GM21529 (cell line): ENCODE data around the gene FBXO15.

Experiments used
- ATAC-seq: cut with Tn5 transposase; IDR thresholded peaks from one replicate; pipeline ENCODE4 v1.9.1; 2021; ENCODE audit not compliant: unreplicated experiment

The FBXO15 gene

DNA sequence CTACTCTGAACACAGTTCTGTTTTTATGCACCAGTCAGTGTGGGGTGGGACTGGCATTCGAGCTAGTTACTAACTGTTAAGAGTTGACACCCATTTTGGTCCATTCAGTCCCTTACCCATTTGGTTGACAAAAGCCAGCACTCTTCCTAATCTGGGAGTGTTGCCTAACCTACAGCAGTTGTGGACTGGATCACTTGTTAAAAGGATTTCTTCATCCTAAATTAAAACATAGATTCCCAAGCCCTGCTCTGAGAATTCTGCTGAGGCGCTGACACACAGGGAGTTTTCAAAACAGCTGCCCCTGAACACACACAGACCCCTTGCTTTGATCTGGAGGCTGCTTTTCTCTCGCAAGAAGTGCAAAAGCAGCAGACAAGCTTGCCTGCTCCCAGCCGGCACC is 7.1 kb upstream of the FBXO15 start:
- no peak for ATAC-seq

DNA sequence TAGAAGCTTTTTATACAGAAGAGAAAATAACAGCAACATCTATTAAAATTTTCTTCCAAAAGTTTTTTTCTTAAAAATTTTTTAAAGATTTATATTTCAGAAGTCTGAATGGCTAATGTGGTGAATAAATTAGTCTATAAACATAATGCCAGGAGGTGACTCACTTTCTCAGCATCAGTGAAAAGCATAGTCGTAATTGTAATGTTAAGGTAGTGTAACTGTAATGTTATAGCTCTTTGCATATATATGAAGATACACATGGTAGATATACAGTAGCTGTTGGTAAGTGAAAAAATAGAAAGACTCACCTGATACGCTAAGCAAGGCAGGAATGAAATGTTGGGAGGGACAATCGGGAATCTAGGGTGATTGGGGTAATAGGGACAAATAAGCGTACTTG is 6.2 kb upstream of the FBXO15 start:
- no peak for ATAC-seq

- ATAC-seq = no peak
Observed at GRCh38 chr18:74153377-74153776, 5.7 kb upstream of the FBXO15 start.

GRCh38 chr18:74152857-74153256 is 5.2 kb upstream of the FBXO15 start:
- ATAC-seq = no peak

DNA sequence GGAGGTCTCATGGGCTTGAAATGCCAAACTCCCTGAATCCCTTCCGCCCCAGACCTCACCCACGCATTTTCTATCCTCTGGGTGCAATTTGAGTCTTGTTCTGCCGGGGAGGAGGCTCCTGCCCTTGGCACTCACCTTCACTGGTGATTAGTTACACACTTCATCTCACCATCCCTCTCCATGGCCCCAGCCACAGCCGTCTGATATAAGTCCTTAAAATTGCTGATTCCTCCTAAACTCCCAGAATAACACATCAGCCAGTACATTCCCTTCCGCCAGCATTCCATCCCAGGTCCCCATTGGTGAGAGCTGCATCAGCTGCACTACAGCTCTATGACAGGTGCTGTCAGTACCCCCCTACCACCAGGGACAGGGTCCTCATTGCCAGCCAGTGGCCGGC is 4.6 kb upstream of the FBXO15 start:
- ATAC-seq = no peak

DNA sequence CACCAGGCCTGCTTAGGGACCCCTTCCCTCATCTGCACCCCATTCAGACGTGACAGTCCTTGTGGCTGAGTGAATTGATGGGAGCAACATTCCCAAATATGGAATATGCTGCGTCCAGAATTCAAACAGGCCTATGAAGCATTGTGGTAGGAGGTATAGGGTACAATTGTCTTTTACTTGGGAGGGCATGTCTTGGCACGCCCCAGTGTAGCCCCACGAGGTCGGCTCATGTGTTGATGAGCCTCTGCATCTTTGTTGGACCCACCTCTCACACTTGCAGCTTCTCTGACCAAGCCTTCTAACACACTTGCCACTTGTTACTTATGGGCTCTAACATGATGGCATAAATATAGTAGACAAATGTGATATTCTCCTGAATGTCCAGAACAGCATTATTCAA is 2.2 kb upstream of the FBXO15 start:
- ATAC-seq = no peak

DNA sequence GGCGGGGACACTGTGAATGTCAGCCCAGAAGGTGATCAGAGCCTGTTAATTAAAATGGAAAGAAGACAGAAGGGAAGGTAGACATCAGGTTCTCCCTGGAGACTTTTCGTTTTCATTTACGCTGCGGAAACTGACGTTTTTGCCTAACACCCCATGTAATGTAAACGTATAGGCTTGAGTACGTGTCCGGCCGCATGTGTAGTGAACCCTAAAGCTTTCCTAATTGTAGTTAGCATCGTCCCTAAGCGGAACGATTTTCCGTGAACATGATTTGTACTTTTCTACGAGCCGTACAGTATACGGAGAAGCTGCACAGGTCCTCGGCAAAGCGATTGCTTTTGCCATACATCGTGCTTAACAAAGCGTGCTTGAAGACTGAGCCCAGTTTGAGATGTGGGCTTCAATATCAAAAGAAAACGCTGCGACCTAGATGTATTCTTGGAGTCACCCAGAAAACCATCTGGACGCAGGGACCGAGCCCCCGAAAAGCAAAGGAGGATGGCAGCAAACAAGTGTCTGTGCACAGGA is 973 bp upstream of the FBXO15 start:
- ATAC-seq = peak; percentile 8

DNA sequence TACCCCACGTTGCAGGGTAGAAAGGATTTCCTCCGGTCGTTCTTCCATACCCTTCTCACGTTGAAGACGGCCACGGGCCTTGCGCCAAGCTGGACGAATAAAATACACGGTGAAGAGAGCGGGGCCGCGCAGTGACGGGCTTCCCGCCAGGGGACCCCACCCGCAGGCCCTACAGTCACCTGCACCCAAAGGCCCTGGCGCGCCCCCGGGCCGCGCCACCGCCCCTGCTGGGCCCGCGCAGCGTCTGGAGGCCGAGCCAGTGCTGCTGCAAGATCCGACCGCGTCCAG is 199 bp downstream of the FBXO15 start:
- no peak for ATAC-seq

DNA sequence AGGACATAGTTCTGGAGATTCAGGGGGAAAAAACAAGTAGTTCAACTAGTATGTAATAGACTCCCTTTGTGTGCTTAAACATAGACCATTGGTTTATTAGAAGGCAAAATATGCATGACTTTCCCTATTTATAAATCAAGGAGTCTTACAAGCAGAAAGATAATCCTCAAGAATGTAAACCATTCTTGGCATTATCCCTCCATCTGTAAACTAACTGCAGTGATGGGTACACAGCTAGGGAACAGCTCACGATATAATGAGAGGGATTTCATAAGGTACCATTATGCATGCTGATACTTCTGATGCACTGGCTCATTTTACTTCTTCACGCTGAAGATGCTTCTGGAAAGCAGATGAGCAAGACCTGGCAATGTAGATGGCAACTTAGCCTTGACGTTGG is 878 bp downstream of the FBXO15 start:
- ATAC-seq = no peak

- no peak for ATAC-seq
Observed at GRCh38 chr18:74142252-74142651, 5.4 kb downstream of the FBXO15 start.

GRCh38 chr18:74141667-74142066 is 6.0 kb downstream of the FBXO15 start:
- ATAC-seq = no peak

DNA sequence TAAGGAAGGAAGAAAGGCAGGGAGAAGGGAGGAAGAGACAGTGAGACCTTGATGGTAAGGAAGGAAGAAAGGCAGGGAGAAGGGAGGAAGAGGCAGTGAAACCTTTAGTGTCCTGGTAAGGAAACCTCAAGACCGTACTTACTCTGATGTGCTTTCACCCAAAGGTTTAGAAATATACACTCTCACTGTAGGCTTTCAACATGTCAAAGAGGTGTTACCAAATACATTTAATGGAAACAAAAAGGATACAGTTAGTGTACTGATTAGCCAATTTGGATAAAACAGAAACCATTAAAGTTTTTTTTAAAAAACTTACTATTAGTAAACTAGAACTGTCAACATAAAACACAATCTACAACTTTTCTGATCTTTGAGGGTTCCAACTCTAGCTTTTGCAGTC is 7.1 kb downstream of the FBXO15 start:
- ATAC-seq = no peak

DNA sequence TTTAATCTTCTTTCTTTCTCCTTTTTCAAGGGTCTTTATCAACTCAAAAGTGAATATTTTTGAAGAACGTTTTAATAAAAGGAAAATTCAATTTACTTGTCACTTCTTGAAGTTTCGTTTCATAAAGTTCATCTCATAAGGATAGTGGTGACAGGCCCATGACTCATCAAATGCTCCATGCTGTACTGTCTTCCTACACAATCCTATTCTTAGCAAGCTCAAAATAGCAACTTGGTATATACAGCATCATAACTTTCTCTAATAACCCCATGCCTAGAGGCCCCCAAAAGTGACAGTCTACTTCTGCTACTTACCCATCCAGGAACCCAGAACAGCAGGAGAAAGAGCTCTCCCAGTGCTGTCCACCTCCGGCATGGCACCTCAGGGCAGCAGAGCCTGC is 7.7 kb downstream of the FBXO15 start:
- ATAC-seq = peak; percentile 76

DNA sequence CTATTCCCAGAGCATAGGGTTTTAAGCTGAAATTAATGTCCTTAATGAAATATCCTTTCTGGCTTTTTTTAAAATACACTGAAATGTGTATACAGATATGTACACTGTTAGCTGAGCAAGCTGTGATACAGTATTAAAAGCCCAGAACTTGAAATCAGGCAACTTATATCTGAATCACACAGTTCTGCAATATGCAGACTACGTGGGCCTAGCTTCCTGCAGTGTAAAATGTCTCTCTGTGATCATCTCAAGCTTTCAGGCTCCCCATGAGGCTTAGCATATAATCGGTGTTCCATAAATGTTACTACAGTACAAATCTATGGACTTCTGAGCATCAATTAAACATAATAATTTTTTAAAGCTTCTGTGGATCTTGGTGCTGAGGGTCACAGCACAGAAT is 8.2 kb downstream of the FBXO15 start:
- peak; percentile 26 for ATAC-seq

- no peak for ATAC-seq
Observed at GRCh38 chr18:74137920-74138538, 9.6 kb downstream of the FBXO15 start.

DNA sequence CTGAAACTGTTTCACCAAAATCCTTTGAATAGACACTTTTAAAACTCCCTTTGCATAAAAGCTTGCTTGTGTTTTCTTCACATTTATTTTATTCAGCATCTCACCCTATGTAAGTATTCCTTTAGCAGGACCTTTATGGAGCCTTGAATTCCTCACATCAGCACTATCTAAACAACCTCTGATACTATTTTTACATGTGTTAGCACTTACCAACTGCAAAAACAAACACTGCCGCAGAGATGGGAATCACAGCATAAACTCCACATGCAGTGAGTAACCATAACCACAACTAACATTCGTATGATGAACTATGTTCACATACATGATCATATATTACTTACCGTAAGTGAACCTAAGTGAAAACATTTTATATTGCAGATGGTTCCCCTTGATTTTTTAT is 15.4 kb downstream of the FBXO15 start:
- ATAC-seq = no peak

GRCh38 chr18:74131124-74131523 is 16.5 kb downstream of the FBXO15 start:
- no peak for ATAC-seq

- ATAC-seq = no peak
Observed at GRCh38 chr18:74128159-74128558, 19.5 kb downstream of the FBXO15 start.

- ATAC-seq = no peak
Observed at GRCh38 chr18:74126684-74127655, 20.7 kb downstream of the FBXO15 start.

DNA sequence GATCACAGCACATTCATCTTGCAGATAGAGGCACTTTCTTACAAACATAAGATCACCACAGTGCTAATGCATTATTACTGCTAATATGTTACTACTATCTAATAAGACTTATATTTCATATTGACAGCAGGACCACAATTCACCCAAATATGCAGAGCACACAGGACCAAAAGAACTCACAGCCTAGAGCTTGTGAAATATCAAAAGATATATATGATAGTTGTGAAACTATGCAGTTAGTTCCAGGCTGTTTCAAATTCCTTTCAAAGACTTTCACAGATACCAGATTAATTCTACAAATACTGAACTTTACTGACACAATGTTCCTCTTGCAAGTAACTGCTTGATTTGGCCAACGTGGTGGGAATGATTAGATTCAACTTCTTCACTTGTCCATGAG is 23.0 kb downstream of the FBXO15 start:
- ATAC-seq = no peak

DNA sequence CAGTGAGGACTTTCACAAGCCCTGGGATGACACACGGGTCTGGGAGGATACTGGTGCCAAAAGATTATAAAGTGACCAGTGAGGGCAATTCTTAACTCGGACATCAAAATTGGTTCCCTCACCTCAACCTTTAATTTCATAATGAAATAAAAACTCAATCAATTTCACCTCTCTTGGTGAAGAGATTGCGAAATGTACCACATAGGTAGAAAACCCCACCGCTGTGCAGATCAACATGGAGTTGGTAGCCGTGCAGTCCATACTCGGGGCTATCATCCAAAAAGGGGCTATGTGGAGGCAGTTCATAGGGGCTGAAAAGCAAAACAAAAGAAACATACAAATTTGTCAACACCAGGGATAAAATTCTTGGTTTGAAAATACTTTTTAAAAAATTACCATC is 24.4 kb downstream of the FBXO15 start:
- no peak for ATAC-seq
